Measurements from ENCODE around the gene RUSC2.
"Not testable (repeated sequence)": the region's sequence is repeated elsewhere in the genome, so short reads cannot be mapped to it uniquely, and the experiment has no call there.

The RUSC2 gene

DNA sequence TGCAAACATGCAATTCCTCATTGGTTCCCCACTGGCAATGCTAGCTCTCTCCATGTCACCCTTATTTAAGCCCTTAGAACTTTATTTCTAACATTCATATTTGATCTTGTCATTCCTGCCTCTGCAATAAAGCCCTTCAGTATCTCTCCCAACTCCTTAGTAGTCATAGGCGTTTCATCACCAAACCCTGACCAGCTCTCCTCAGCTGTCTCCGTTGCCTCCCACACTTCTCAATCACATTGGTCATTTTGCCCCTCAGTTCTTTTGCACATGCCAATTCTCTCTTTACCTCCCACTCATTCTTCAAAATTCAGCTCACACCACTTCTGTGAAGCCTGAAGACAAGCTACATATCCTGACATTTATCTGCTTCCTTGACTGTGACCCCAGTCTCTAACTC lies 2.8 kb upstream of the RUSC2 start:
- no peak for DNase-seq (ENCODE audit: low spot score)
- TF ChIP-seq, protein P1, sequence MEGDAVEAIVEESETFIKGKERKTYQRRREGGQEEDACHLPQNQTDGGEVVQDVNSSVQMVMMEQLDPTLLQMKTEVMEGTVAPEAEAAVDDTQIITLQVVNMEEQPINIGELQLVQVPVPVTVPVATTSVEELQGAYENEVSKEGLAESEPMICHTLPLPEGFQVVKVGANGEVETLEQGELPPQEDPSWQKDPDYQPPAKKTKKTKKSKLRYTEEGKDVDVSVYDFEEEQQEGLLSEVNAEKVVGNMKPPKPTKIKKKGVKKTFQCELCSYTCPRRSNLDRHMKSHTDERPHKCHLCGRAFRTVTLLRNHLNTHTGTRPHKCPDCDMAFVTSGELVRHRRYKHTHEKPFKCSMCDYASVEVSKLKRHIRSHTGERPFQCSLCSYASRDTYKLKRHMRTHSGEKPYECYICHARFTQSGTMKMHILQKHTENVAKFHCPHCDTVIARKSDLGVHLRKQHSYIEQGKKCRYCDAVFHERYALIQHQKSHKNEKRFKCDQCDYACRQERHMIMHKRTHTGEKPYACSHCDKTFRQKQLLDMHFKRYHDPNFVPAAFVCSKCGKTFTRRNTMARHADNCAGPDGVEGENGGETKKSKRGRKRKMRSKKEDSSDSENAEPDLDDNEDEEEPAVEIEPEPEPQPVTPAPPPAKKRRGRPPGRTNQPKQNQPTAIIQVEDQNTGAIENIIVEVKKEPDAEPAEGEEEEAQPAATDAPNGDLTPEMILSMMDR (IDR thresholded peaks at IDR 0.05; ENCODE audit: extremely low read depth, missing control alignments), result no peak

DNA sequence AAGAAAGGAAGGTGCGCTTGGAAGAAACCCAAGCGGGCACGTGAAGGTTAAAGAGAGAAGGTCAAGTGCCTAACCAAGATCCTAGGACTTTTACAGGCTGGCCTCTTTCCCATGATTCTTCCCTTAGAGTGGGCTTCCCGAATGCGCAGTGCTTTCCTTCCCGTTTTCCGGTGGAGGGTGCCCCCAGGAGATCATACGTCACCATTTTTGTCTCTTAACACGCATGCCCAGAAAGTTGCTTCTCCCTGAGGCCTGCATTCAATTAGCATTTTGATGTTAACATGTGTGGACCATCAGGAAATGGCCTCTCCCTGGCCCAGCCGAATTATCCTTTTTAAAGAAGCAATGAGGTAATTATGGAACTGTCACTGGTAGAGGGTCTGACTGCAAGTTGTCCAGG lies 1.9 kb upstream of the RUSC2 start:
- no peak for DNase-seq (ENCODE audit: low spot score)
- TF ChIP-seq, protein P1 (IDR thresholded peaks at IDR 0.05; ENCODE audit: extremely low read depth, missing control alignments), result no peak

DNA sequence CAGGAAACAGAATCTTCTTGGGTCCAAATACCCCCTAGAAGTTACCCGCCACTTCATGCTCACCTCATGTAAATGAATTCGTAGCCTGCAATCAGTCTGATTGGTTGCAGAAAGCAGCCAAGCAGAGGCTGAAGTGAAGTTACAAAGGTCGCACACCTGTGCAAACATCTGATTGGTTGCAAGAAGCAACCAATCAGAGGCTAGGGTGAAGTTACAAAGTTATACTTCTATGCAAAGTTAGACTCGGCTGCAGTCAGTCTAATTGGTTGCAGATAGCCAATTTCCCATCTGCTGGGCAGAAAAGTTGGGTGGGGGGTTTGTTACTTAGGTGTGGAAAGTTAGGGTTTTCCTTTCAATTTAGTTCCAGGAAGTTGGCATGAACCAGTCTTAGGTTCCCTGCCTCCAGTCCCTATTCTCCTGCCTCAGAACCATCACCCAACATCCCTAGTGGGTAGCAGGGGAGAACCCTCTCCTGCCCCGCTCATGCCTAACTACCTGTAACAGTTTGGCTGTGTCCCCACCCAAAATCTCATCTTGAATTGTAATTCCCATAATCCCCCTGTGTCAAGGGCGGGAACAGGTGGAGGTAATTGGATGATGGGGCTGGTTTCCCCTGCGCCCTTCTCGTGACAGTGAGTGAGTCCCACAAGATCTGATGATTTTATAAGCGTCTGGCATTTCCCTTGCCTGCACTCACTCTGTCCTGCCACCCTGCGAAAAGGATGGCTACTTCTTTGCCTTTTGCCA lies 1.2 kb upstream of the RUSC2 start:
- TF ChIP-seq, protein P1 (IDR thresholded peaks at IDR 0.05; ENCODE audit: extremely low read depth, missing control alignments), result no peak
- DNase-seq (ENCODE audit: low spot score), result no peak

DNA sequence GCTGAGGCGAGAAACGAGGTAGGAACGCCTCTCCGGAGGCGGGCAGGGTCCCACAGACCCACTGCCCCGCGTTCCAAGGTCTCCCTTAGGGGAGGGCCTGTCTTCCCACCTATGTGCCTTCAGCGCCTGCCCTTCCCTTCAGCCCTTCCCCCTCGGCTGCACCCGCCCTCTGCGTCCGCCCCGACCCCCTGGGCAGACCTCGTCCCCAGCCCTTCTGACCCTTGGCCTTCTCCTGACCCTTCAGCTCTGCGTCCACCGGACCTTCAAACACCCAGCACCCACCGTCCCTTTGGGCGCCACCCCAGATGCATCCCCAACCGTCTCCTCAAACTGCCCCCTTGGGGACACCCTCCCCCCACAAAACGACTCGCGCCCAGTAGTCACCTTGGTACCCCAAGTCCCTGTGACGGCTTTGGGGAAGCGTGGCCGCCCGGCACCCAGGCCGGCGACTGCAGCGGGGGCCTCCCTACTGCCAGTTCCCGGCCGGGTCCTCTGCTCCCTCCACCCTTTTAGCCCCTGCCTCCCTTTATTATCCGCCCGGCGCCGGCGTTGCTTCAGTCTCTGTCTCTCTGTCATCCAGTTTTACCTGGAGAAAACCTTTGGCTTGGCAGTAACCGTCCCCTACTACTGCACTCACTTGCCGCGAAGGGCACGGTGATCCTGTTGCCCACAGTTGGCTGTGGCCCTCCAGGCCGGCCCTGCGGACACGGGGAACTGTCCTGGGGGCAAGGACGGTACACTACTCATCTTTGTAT lies 421 bp downstream of the RUSC2 start:
- DNase-seq (ENCODE audit: low spot score), result no peak
- TF ChIP-seq, protein P1 (IDR thresholded peaks at IDR 0.05; ENCODE audit: extremely low read depth, missing control alignments), result no peak

DNA sequence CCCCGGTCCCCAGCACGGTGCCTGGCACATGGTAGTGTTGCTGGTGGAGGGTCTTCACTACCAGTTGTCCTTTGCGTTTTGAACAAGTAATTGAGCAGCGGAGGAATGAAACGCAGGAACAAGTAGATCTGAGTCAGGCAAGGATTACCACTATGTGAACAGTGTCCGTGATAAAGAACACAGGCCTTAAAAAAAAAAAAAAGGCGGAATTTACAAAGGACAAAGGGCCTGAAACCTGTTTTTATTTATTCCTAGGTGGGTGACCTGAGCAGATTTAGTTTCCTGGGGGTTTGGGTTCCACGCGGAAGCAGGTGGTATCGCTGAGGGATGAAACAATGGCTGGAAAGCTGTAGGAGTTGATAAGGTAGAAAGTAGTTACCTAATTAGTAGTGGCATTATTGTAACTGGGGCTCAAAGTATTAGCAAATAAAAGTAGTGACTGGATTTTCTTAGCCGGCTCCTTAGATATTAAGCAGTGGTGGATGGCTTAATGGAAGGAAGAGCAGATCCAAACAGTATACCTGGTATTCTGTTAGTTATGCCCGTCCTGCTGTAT lies 1.1 kb downstream of the RUSC2 start:
- no peak for DNase-seq (ENCODE audit: low spot score)
- TF ChIP-seq, protein P1 (IDR thresholded peaks at IDR 0.05; ENCODE audit: extremely low read depth, missing control alignments), result no peak

DNA sequence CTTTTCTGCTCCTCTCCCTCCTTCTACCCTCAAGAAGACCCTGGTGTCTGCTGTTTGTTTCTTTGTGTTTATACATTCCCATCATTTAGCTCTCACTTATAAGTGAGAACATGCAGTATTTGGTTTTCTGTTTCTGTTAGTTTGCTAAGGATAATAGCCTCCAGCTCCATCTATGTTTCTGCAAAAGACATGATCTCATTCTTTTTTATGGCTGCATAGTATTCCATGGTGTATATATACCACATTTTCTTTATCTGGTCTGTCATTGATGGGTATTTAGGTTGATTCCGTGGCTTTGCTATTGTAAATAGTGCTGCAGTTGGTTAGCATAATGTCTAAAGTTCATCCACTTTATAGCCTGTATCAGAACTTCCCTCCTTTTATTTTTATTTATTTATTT lies 3.2 kb downstream of the RUSC2 start:
- DNase-seq (ENCODE audit: low spot score), result not testable (repeated sequence)

DNA sequence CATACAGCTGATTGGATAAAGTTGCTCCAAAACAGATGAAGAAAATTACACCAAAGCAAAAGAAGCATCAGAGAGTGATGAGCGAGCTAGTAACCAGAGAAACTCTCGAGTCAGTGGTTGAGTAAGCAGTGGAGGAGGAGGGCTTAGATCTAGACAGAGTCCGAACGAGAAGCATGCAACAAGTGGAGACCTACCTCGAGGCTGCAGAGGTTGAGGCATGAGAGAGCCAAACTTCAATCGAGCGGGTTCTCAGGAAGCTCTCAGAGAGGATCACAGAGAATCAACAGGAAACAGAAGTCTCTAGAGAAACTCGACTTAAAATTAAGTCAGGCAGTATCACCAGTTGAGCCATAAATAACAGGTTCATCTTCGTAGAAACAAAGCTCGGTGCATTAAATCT lies 6.1 kb downstream of the RUSC2 start:
- TF ChIP-seq, protein P1 (IDR thresholded peaks at IDR 0.05; ENCODE audit: extremely low read depth, missing control alignments), result no peak
- DNase-seq (ENCODE audit: low spot score), result no peak

DNA sequence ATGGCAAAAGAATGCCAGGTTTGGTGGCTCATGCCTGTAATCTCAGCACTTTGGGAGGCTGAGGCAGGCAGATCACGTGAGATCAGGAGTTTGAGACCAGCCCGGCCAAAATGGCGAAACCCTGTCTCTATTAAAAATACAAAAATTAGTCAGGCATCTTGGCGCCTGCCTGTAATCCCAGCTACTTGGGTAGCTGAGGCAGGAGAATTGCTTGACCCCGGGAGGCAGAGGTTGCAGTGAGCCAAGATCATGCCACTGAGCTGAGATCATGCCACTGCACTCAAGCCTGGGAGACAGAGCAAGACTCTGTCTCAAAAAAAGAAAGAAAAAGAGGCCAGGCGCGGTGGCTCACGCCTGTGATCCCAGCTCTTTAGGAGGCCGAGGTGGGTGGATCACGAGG lies 8.3 kb downstream of the RUSC2 start:
- DNase-seq (ENCODE audit: low spot score), result not testable (repeated sequence)

All from GM20000 (cell line).